HG03159 (cell line): ENCODE measurements around the gene CDKN2AIP.

Experiments used
- ATAC-seq: cut with Tn5 transposase; IDR thresholded peaks from one replicate; pipeline ENCODE4 v1.9.1; 2021; ENCODE audit warnings: mild to moderate bottlenecking, moderate library complexity; ENCODE audit not compliant: unreplicated experiment

Gene CDKN2AIP, protein sequence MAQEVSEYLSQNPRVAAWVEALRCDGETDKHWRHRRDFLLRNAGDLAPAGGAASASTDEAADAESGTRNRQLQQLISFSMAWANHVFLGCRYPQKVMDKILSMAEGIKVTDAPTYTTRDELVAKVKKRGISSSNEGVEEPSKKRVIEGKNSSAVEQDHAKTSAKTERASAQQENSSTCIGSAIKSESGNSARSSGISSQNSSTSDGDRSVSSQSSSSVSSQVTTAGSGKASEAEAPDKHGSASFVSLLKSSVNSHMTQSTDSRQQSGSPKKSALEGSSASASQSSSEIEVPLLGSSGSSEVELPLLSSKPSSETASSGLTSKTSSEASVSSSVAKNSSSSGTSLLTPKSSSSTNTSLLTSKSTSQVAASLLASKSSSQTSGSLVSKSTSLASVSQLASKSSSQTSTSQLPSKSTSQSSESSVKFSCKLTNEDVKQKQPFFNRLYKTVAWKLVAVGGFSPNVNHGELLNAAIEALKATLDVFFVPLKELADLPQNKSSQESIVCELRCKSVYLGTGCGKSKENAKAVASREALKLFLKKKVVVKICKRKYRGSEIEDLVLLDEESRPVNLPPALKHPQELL

DNA sequence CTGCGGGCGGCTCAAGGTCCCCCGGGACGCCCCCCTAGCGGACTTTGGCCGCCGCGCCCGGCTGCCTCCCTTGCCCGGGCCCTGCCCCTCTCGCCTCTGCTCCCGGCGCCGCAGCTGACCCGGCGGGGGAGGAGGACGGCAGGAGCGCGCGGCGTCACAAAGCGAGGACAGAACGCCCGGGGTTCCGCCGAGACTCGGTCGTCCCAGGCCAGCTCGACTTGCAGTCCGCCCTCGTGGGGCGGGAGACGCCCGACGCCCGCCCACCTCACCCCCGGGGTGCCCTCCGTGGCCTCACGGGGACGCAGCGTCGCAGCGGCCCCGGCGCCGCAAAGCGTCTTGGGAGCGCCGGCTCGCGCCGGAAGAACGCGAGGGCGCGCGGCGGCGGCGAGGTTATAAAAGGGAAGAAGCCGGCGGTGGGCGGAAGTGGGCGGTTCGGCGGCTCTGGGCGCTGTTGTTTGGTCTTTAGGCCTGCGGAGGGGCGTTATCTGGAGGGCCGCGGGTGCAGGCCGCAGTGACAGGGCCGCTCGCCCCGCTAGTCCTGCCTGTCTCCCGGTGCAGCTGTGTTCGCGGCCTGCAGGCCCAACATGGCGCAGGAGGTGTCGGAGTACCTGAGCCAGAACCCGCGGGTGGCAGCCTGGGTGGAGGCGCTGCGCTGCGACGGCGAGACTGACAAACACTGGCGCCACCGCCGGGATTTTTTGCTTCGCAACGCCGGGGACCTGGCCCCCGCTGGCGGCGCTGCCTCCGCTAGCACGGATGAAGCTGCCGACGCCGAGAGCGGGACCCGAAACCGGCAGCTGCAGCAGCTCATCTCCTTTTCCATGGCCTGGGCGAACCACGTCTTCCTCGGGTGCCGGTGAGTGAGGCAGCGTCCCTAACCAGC is at the start of gene CDKN2AIP:
Gene CDKN2AIP, plus strand, starts transcription at position 423 of the 883 bp plus-strand sequence. Its CDS starts 162 bp downstream, at position 585.
- peak; percentile 86 for ATAC-seq

DNA sequence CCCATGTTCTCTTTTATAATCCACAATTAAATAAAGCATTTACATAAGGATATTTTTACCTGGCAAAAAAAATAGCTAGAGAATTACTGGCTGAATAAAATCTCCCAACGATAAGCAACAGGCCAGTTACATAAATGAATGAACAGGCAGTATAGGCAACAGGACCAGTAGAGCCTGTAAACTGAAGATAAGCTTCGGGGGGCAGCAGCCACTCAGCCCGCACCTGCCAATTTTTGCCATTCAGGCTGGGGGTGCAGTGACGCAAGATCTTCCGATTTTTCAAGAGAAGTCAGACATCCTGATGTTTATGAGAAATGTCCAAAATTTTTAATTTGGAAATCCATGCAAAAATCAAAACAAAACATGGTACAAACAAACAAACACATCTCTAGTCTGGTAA is 49.0 kb upstream of the CDKN2AIP start:
- ATAC-seq: no peak

DNA sequence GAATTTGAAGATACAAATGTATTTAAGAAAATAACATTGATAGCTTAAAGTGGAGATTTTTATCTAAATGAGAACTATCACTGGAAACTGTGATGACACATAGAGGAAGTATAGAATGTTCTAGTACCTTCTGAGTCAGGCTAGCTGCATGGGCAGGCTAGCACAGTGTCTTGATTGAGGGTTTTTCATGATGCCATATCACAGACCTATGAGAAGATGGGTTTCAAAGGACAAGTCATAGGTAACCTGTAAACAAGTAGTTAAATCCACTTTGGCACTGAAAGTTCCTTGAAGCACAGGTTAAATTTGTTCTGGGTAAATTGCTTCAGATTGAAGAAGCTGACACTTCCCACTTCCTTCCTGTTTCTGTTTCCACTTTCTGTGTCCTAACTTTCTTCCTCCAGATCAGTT is 48.2 kb upstream of the CDKN2AIP start:
- ATAC-seq: no peak

DNA sequence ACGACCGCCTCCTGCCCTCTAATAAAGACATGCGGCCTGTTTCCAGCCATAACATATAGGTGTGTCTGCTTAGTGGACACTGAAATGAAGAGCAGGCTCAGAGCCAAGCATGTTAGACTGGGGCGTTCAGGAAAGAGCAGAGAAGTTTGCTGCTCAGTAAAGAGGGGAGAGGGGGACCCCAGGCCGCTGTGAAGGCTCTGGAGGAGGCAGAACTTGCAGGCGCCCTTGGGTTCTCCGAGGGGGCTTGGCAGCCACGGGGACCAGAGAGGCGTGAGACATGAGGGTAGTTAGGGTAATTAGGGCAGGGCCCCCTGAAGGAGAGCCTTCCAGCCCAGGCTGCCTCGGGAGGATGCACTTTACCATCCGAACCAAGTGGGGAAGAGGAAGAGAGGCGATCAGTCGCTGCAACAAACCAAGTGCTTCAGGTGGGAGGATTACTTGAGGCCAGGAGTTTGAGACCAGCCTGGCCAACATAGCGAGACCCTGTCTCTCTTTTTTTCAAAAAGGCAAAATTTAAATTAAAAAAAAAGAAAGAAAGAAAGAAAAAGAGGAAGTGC is 46.6 kb upstream of the CDKN2AIP start:
- no peak for ATAC-seq

DNA sequence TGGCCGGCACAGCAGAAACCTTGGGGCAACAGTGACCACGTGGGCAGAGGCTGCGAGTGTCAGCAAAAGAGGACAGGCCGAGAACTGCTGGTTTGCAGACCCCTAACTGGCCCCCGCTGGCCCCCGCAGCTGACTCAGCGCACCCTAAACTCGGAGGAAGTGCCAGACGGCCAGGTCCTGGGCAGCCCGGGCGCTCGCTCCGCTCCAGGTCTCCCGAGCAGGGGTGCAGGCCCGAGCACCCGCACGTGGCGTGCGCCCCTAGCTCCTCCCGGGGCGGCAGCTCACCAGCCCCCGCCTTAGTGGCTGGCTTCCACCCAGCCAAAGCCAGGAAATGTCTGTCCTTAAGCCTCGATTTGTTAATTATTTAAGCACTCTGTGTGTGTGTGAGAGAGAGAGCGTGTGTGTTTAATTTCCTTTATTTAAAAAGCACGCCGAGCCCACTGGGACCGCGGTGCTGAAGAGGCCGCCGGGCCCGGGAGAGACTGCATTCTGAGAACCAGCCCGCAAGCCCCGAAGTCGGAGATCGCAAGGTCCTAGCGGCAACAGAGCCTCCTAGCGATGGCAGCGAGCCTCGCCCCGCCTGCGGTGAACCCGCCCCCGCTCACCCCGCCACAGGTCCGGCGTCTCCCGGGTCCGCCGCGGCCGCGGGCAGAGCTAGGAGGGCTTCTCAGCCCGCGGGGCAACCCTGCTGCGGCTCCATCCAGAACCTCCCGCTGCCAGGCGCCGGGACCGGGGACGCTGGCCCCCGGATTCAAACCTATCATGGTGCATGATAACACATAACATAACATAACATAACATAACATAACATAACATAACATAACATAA is 45.9 kb upstream of the CDKN2AIP start:
- ATAC-seq: peak; percentile 90

DNA sequence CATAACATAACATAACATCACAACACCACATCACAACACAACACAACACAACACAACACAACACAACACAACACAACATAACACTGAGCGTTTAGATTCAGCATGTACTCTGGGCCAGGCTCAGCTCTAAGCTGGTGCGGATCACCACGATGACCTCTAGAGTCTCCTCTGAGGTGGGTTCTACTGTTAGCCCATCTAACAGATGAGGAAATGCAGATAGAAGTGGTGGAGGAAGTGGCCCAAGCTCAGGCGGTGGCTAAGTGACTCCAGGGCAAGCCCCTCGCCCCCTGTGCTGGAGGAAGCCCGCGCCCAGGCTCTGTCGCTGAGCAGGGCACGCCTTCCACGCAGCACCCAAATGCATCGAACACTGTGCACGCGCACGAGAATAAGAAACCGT is 45.3 kb upstream of the CDKN2AIP start:
- peak; percentile 4 for ATAC-seq

DNA sequence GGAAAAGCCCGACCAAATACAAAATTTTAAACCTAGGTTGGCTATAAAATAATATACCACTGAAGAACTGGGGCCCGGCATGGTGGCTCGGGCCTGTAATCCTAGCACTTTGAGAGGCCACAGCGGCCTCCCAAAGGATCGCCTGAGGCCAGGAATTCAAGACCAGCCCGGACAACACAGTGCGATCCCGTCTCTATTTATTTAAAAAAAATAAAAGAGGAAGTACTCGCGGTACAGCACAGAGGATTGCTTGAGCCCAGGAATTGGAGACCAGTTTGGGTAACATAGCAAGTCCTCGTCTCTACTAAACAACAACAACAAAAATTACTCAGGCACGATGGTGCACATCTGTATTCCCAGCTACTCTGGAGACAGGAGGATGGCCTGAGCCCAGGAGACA is 44.8 kb upstream of the CDKN2AIP start:
- ATAC-seq: no peak

DNA sequence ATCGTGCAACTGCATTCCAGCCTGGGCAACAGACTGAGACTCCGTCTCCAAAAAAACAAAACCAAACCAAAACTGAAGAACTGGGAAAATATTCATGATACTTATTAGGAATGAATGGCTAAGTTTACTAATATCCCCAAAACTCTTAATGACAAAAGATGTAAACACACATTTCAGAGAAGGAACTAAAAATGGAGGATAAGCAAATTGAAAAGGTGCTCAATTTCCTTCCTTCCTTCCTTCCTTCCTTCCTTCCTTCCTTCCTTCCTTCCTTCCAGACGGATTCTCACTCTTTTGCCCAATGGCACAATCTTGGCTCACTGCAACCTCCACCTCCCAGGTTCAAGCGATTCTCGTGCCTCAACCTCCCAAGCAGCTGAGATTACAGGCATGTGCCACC is 44.4 kb upstream of the CDKN2AIP start:
- no peak for ATAC-seq

DNA sequence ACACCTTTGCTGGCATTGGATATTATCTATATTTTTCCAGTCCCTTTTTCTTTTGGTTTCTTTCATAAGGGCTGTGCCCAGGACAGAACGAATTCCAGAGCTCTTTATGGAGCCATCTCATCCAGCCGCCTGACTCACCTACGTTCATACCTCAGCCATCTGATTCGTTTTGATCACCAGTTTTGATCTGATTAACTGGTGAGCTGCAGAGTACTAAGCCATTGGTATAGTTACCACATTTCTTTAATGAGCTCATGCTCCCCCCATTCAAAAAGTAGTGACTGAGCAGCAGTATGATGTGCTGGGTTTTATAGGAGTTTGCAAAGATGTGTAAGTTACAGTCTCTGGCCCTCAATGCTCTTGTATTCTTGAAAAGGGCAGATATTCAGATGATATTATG is 43.0 kb upstream of the CDKN2AIP start:
- ATAC-seq: no peak

DNA sequence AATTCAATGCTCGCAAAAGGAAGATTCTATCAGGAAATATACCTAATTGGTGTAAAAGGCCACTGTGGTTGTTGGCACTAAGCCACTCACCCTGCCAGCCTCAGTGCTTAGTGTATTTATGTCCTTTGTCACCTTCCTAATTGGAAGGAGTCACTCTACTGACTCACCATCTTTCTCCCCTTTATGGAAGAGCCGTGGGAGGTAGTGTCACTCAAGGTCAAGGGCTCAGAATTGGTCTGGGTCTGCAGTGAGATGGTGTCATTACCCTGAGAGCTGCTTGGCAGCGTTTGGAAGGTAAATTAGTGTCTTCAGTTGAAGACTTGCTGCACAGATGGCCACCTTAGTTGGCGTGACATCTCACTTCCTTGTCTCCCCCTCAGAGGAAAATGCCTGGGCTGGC is 41.7 kb upstream of the CDKN2AIP start:
- no peak for ATAC-seq

DNA sequence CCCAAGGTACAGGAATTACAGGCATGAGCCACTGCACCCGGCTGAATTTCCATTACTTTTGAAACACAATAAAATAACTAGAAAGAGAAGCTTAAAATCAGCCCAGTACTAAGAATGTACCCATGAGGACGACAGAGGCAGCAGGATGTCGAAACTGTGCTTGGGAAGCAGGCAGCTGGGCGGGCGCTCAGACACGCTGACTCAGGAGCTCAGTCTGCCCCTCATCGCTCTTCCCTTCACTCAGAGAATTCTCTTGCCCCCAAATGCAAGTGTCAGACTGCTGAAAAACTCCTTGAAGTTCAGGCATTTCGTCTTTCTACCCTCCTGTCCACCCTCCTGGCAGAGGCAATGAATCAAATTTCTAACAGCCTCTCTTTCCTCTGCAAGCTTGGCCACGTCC is 41.0 kb upstream of the CDKN2AIP start:
- no peak for ATAC-seq

DNA sequence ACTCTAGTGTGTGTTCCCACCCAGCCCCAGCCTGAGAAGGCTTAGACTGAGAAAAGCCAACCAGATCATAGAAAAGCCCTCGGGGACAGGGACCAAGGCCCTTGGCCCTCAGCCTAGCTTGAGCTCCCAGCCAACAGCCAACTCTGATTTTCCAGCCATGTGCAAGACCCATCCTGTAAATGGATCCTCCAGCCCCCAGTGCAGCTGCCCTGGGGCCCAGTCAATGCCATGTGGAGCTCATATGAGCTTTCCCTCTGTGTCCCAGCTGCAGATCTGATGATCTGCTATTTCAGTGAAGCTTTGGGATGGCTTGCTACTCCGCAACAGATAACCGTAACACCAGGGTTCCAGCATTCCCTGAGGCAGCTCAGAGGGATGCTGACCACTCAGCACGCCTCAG is 40.5 kb upstream of the CDKN2AIP start:
- ATAC-seq: no peak

DNA sequence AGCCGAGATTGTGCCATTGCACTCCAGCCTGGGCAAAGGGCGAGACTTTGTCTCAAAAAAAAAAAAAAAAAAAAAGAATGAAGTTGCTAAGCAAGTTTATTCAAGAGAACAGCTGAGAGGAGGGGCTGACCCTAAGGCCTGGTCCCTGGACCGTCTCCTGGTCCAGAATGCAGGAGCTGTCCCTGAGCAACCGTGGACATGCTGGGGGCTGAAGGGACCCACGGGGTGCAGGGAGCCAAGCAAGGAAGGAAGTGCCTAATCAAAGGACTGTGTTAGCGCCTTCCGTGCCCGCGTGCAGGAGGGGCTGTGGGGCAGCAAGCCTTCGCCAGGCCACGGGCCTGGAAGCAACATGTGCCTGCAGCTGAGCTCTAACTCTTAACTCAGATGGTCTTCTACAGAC is 39.1 kb upstream of the CDKN2AIP start:
- ATAC-seq: no peak

DNA sequence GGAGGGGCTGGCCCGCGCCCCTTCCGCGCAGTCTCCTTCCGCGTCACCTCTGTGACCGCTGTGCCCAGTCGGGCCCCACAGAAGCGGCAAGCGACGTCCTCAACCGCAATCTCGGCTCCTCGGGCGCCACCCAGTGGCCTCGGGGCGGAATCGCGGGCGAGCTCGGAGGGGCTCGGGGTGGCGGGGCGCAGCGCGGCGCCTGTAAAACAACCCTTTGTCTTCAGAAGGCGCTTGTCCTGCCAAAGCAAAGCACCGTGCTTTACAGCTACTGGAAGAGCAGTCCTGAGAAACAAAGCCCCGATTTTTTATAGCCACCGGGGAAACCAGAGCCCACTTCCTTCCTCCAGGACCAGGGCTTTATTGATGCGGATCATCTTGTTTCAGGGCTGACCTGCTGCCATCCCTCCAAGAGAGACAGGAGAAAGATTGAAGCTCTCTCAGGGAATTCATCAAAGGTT is 37.3 kb upstream of the CDKN2AIP start:
- ATAC-seq: peak; percentile 94

DNA sequence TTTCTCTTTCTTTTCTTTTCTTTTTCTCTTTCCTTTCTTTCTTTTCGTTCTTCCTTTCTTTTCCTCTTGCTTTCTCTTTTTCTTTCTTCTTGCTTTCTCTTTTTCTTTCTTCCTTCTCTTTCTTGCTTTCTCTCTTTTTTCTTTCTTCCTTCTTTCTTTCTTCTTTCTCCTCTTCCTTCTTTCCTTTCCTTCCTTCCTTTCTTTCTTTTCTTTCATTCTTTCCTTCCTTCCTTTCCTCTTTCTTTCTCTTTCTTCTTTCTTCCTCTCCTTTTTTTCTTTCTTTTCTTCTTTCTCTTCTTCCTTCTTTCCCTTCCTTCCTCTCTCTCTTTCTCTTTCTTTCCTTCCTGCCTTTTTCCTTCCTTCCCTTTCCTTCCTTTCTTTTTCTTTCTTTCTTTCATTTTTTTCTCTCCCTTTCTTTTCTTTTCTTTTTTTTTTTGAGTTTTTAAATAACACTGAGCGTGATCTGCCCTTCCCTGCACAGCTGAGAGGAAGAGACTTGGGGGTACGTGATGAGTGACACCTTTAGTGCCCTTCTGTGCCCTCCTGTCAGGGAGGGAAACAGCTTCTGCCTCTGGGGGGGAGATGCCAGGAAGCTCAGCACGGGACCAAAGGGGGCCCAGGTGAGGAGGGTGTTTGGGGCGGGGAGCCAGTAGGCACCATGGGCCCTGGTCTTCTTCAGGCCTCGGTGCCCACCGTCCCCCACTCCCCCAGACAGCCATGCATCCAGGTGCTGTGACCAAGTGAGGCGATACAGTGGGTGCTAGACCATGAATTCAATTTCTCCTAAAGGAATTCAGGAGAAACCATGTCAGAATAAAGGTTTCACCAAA is 36.6 kb upstream of the CDKN2AIP start:
- no peak for ATAC-seq

DNA sequence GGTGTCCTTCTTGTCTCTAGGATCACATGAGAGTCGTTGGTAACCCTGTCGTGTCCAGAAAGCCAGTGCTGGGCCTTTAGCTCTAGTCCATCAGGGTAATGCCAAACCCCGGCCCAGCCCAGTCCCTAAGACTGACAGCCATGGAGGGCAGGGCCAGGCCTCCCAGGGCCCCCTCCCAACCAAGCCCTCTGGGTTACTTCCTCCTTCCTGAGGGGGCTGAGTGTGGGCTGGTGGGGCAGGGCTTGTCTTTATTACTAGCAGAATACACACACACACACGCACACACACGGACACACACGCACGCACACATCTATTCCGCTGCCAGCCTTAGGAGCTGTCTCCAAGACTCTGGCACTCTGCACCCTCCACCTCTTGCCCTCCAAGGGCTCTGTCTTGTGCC is 35.6 kb upstream of the CDKN2AIP start:
- no peak for ATAC-seq

DNA sequence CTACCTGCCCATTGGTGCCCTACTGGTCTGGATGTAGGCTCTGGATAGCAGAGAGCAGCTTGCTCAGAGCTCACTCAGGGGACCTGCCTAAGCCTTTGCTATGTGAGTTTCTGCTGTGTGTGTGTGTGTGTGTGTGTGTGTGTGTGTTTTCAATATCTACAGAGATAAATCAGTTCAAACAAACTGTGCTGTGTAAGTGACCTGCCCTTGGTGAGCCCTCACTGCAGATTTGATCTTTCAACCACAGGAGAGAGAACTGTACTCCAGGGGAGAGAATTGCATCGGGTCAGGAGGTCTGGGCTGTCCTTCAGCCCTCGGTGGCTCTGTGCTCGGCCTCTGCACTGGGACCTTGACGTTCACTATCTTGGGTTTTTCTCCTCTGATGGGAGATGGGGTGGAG is 35.0 kb upstream of the CDKN2AIP start:
- no peak for ATAC-seq

DNA sequence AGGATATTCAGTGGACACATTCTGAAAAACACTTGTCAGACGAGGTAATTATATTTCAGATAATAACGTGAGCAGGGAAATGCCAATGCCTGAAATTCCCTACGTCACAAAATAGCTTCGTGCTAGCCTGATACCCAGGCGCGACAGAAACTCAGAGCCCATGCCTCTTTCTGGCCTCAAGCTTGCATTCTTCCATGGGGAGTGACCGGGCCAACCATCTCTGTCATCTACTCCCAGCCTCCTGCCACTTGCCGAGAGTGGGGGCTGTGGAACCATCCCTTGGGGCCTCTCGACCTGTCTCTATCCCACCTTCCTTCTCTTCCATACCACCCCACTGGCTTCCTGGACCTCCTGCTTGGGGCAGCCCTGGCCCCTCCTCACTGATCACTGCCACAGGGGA is 34.5 kb upstream of the CDKN2AIP start:
- no peak for ATAC-seq

DNA sequence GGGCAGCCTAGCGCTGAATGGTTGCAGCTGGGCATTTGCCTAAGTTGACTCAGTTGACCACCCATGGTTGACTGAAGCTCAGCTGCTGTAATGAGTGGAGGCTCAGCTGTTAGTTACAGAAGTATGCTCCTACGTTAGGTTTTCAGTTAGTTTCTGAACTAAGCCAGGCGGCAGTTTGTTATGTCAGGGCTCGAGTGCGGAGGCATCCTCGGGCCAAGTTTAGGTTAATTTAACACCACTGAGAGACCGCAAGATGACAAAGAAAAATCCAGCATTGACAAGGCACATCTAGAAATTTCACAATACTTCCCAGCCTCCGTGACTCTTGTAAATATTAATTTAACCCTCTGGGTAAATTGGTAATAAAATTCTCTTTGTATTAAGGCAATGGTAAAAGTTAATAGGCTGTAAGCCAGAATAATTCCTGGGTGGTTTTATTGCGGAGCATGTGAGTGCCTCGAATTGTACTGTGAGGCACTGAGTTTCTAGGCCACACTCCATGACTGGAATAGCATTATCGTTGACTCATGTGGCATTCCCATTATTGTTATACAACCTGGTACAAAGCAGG is 33.1 kb upstream of the CDKN2AIP start:
- ATAC-seq: peak; percentile 66
